ENCODE results near the gene GIPC3. TPM values are rescaled to one million over a fixed set of nuclear protein-coding genes. Genes with fewer than 3 reads are reported as not detected.

GIPC3 gene
- total RNA-seq, 6 experiments from 2014 or later, result 0.51 to 1.6 (median 0.80) TPM

DNA sequence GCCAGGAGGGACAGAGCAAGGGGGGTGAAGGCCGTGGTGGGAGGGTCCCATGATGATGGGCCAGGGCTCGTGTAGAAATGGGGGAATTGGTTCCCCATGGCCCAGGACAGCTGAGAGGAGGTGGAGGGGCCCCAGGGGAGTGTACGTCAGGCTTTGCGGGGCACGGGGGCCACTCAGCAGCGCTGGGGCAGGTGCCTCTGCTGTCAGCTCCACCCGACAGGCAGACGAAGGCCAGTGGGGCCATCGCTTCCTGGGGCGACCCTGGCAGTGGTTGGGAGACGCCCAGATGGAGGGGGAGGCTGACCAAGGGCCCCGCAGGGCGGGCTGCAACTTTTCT is 48.2 kb upstream of the GIPC3 start:
- H3K9me3 ChIP-seq, result no peaks in the 10 kb centered on the region
- H3K27me3 ChIP-seq, result no peaks in the 10 kb centered on the region
- ATAC-seq, result no peak

DNA sequence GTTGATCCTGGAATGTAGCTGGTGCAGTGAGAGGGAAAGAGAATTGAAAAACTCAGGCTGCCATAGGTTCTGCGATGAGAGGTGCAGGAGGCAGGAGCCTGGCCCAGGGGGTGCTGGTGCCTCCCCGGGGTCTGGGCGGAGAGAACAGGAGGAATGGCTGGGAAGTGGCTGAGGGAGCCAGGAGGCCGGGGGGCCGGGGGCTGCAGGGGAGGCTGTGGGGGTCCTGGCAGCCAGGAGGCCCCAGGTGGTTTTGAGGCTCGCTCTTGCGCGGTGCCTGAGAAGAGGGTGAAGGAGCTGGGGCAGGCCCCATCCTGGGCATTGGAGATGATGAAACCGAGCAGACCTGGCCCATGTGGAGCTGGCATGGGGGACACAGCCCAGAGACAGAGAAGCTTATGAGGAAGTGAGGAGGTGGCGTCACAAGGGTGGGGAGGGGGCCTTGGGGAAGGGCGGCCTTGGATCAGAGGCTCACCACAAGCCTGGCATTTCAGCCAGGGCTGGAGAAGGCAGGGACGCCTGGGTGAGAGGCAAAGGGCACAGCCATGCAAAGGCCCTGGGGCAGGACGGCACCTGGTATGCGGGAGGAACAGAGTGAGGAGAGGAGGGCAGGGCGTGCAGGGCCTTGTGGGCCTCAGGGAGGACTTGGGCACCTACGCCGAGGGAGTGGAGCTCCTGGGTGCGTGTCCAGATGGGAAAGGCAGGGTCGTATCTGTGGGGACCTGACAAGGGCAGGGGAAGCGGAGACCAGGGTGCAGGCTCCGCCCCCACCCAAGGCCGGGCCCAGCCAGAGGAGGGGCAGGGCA is 47.6 kb upstream of the GIPC3 start:
- Histone ChIP-seq H3K27ac (no peak overlapping the region), H3K4me1 (no peaks in the 10 kb centered on the region), H3K27me3 (no peaks in the 10 kb centered on the region), H3K36me3 (peaks cover 0 to 35% (median 2%) of the 10 kb centered on the region in 4 donors), H3K4me3 (no peak overlapping the region), H3K9me3 (no peaks in the 10 kb centered on the region)
- TF ChIP-seq, protein P1, sequence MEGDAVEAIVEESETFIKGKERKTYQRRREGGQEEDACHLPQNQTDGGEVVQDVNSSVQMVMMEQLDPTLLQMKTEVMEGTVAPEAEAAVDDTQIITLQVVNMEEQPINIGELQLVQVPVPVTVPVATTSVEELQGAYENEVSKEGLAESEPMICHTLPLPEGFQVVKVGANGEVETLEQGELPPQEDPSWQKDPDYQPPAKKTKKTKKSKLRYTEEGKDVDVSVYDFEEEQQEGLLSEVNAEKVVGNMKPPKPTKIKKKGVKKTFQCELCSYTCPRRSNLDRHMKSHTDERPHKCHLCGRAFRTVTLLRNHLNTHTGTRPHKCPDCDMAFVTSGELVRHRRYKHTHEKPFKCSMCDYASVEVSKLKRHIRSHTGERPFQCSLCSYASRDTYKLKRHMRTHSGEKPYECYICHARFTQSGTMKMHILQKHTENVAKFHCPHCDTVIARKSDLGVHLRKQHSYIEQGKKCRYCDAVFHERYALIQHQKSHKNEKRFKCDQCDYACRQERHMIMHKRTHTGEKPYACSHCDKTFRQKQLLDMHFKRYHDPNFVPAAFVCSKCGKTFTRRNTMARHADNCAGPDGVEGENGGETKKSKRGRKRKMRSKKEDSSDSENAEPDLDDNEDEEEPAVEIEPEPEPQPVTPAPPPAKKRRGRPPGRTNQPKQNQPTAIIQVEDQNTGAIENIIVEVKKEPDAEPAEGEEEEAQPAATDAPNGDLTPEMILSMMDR (IDR thresholded peaks at IDR 0.05), result no peak
- no peak for TF ChIP-seq POLR2A (IDR thresholded peaks at IDR 0.05)
- ATAC-seq (peak; percentile 8 to 34 (median 10)), DNase-seq (peak in 1 of 3 donors; percentile 52)
- WGBS (ENCODE audit: insufficient coverage, low coverage, low lambda C conversion rate, missing lambda C conversion rate), result 65% methylated on average over 9 of the region's 22 CpGs
- intact Hi-C loops (cut with DNase I), result no loop called here

More for the DNA sequence above, 48.2 kb upstream of the GIPC3 start:
- peak in 1 of 3 donors; percentile 50 for DNase-seq
- Histone ChIP-seq H3K4me1 (no peaks in the 10 kb centered on the region), H3K36me3 (peaks cover 0 to 41% (median 6%) of the 10 kb centered on the region in 4 donors), H3K27ac (no peak overlapping the region), H3K4me3 (no peak overlapping the region)
- WGBS (ENCODE audit: insufficient coverage, low coverage, low lambda C conversion rate, missing lambda C conversion rate), result 91% methylated on average over 6 of the region's 13 CpGs
- intact Hi-C loops (cut with DNase I), result no loop called here
- no peak for TF ChIP-seq POLR2A (IDR thresholded peaks at IDR 0.05)
- TF ChIP-seq, protein P1 (IDR thresholded peaks at IDR 0.05), result no peak

DNA sequence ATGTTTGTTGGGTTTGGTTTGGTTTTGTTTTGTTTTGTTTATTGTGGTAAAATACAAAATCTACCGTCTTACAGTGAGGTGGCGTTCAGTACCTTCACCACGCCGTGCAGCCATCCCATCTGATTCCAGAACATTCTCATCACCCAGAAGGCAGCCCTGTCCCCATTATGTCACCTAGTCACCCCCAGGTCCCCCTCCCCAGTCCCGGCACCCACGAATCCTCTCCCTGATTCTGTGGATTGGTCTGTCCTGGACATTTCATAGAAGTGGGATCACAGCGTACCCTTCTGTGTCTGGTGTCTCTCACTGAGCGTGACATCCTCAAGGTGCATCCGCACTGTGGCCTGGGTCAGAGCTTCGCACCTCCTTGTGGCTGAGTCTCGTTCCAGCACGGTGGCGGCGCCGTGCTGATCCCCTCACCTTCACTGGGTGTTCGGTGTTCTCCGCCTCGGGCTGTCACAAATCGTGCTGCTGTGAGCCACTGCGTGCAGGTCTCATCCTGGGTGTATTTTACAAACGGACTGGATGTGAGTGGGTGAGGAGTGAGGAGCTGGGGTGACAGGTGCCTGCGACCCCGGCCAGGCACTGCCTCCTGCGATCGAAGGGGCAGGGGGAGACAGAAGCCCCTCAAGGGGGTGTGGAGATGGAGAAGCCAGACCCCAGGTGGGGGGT is 46.9 kb upstream of the GIPC3 start:
- TF ChIP-seq POLR2A (IDR thresholded peaks at IDR 0.05), result no peak
- TF ChIP-seq, protein P1 (IDR thresholded peaks at IDR 0.05), result no peak
- intact Hi-C loops (cut with DNase I), result no loop called here
- Histone ChIP-seq H3K4me3 (no peak overlapping the region), H3K4me1 (no peaks in the 10 kb centered on the region), H3K9me3 (no peaks in the 10 kb centered on the region), H3K27me3 (no peaks in the 10 kb centered on the region), H3K27ac (no peak overlapping the region), H3K36me3 (peaks cover 0 to 27% (median 0%) of the 10 kb centered on the region in 4 donors)
- 81% methylated on average over 15 of the region's 25 CpGs for WGBS (ENCODE audit: insufficient coverage, low coverage, low lambda C conversion rate, missing lambda C conversion rate)
- DNase-seq (no peak), ATAC-seq (no peak)

DNA sequence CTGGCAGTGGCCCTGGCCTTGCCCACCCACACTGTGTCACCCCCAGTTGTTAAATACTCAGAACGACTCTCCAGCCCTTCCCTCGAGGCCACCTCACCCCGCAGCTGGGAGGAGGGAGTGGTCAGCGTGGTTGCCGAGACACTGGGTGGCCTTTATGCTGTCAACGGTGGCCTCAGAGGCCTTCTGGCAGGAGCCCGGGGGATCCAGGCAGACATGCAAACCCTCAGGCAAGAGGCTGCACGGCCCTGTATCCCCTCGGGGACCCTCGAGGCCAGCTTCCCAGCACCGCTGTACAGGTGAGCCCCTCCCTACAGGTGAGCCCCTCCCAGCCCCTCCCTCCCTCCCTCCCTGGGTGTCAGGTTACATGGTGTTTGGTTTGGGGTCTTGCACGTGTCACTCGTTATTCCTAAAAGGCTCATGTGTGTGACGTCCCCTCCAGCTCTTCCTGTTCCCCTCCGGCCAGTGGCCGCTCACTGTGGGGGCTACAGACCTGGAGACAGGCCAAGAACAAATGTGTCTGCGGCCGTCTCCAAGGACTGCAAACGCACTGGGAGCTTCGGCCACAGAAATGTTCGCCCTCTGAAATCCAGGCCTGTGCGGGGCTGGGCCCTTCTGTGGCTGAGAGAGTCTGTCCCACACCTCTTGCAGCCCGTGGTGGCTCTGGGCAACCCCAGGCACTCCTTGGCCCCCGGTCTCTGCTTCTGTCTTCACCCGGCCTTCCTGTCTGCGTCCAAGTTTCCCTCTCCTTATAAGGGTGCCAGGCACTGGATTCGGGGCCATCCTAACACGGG is 46.1 kb upstream of the GIPC3 start, which contains the start of gene TEKTIP1:
TSS of gene TEKTIP1 (plus strand) at position 210 of the 791 bp plus-strand sequence. CDS start at position 214, 4 bp downstream.
- TF ChIP-seq POLR2A (IDR thresholded peaks at IDR 0.05), result no peak
- TF ChIP-seq, protein P1 (IDR thresholded peaks at IDR 0.05), result no peak
- Histone ChIP-seq H3K27me3 (no peaks in the 10 kb centered on the region), H3K4me1 (no peaks in the 10 kb centered on the region), H3K36me3 (peaks cover 0 to 20% (median 0%) of the 10 kb centered on the region in 4 donors), H3K27ac (no peak within 1 kb of the TSS), H3K9me3 (no peaks in the 10 kb centered on the region), H3K4me3 (no peak within 1 kb of the TSS)
- ATAC-seq (no peak), DNase-seq (peak in 1 of 3 donors; percentile 51)
- WGBS (ENCODE audit: insufficient coverage, low coverage, low lambda C conversion rate, missing lambda C conversion rate), result 76% methylated on average over 10 of the region's 28 CpGs
- intact Hi-C loops (cut with DNase I), result no loop called here

Measured in right lobe of liver (tissue), 6 donors.